GM19099 (cell line): Measurements from ENCODE around the gene STARD13.

Source experiments
- POLR2A ChIP-seq: IDR thresholded peaks from 3 replicates; pipeline ENCODE4 v1.6.1; 2011; ENCODE audit warnings: low read depth; ENCODE audit not compliant: insufficient read length; ENCODE audit errors: extremely low read depth

STARD13 gene

GRCh38 chr13:33089311-33089710, 196.2 kb downstream of the STARD13 start:
- no peak for TF ChIP-seq POLR2A

GRCh38 chr13:33087790-33088189, 197.8 kb downstream of the STARD13 start:
- no peak for TF ChIP-seq POLR2A

GRCh38 chr13:33087091-33087490, 198.5 kb downstream of the STARD13 start:
- no peak for TF ChIP-seq POLR2A

GRCh38 chr13:33083054-33083453, 202.5 kb downstream of the STARD13 start:
- TF ChIP-seq POLR2A, result no peak

- no peak for TF ChIP-seq POLR2A
These were observed 203.9 kb downstream of the STARD13 start for GRCh38 chr13:33081666-33082065.

GRCh38 chr13:33080972-33081590, 204.5 kb downstream of the STARD13 start:
- TF ChIP-seq POLR2A, result no peak

- no peak for TF ChIP-seq POLR2A
These were observed 205.6 kb downstream of the STARD13 start for GRCh38 chr13:33079960-33080359.

- TF ChIP-seq POLR2A, result no peak
These were observed 207.3 kb downstream of the STARD13 start for GRCh38 chr13:33078263-33078662.

GRCh38 chr13:33076001-33076992, 209.3 kb downstream of the STARD13 start:
- no peak for TF ChIP-seq POLR2A

- TF ChIP-seq POLR2A, result no peak
These were observed 212.2 kb downstream of the STARD13 start for GRCh38 chr13:33073338-33073737.

GRCh38 chr13:33072759-33073158, 212.8 kb downstream of the STARD13 start:
- no peak for TF ChIP-seq POLR2A

- TF ChIP-seq POLR2A, result no peak
These were observed 213.3 kb downstream of the STARD13 start for GRCh38 chr13:33072282-33072681.

GRCh38 chr13:33070713-33071112, 214.8 kb downstream of the STARD13 start:
- TF ChIP-seq POLR2A, result no peak

GRCh38 chr13:33069365-33069764, 216.2 kb downstream of the STARD13 start:
- TF ChIP-seq POLR2A, result no peak

GRCh38 chr13:33066329-33066728, 219.2 kb downstream of the STARD13 start:
- no peak for TF ChIP-seq POLR2A

GRCh38 chr13:33060815-33061214, 224.7 kb downstream of the STARD13 start:
- no peak for TF ChIP-seq POLR2A

GRCh38 chr13:33058776-33059327, 226.7 kb downstream of the STARD13 start:
- no peak for TF ChIP-seq POLR2A
